ENCODE measurements around the gene SPARCL1. TPM values are rescaled to one million over a fixed set of nuclear protein-coding genes. Genes with fewer than 3 reads are reported as not detected.
"Not testable (repeated sequence)": the region's sequence is repeated elsewhere in the genome, so short reads cannot be mapped to it uniquely, and the experiment has no call there.

The SPARCL1 gene
- total RNA-seq: 1 to 10 TPM in 1 of 5 donors, under 1 TPM in 2, not detected in 2; 0.70 to 1.5 (median 0.99) TPM
- total RNA-seq (2013): 1.1 TPM
- total RNA-seq: 0 reads per million in 29 experiments

- Histone ChIP-seq H3K36me3 (ENCODE audit: control insufficient read depth in 2 of 2, extremely low read depth in 1 of 2, insufficient read depth in 1 of 2, low read length in 1 of 2) (no peaks in the 10 kb centered on the region), H3K27ac (ENCODE audit: low read length) (no peak within 1 kb of the TSS), H3K4me1 (ENCODE audit: control insufficient read depth in 1 of 2, extremely low read depth in 1 of 2, insufficient read depth in 2 of 2, low read length in 2 of 2) (no peaks in the 10 kb centered on the region), H3K9me3 (no peaks in the 10 kb centered on the region), H3K27me3 (replicated peaks in 1 of 2; ENCODE audit: control insufficient read depth in 2 of 2, extremely low read depth in 1 of 2, insufficient read depth in 2 of 2, low read length in 1 of 2) (no peaks in the 10 kb centered on the region), H3K4me3 (ENCODE audit: control insufficient read depth in 1 of 2, extremely low read depth in 1 of 2, low read length in 1 of 2) (no peak within 1 kb of the TSS)
- POLR2A ChIA-PET: no interaction called here
- no peaks in the 10 kb centered on the region for H3K4me1 Mint-ChIP-seq
- H3K4me3 Mint-ChIP-seq: no peak within 1 kb of the TSS
- WGBS (ENCODE audit: insufficient coverage): 55% methylated on average over 3 of the region's 4 CpGs
- DNase-seq (no peak), ATAC-seq (replicated peaks in 1 of 4) (no peak)
- H3K27ac Mint-ChIP-seq: no peak within 1 kb of the TSS
- peaks cover 0 to 15% (median 11%) of the 10 kb centered on the region in 3 donors for H3K9me3 Mint-ChIP-seq
- no peaks in the 10 kb centered on the region for H3K36me3 Mint-ChIP-seq
- CTCF ChIA-PET: no interaction called here
- H3K27me3 Mint-ChIP-seq: no peaks in the 10 kb centered on the region
Observed at GRCh38 chr4:87529187-87529586, at the start of gene SPARCL1. Gene SPARCL1, minus strand, starts transcription at chr4:87529376. Its CDS starts 29,802 bp downstream, at chr4:87499574.

- Mint-ChIP-seq H3K36me3 (no peaks in the 10 kb centered on the region), H3K4me3 (no peak overlapping the region), H3K27me3 (peaks cover 6 to 12% of the 10 kb centered on the region in 2 donors), H3K9me3 (no peaks in the 10 kb centered on the region), H3K27ac (no peak overlapping the region), H3K4me1 (no peaks in the 10 kb centered on the region)
- H3K27ac ChIP-seq (ENCODE audit: low read length): no peak overlapping the region
- no peaks in the 10 kb centered on the region for H3K9me3 ChIP-seq
- H3K4me1 ChIP-seq (ENCODE audit: control insufficient read depth in 1 of 2, extremely low read depth in 1 of 2, insufficient read depth in 2 of 2, low read length in 2 of 2): no peaks in the 10 kb centered on the region
- ChIA-PET POLR2A (no interaction called here), CTCF (no interaction called here)
- no peak for ATAC-seq (replicated peaks in 1 of 4)
- H3K36me3 ChIP-seq (ENCODE audit: control insufficient read depth in 2 of 2, extremely low read depth in 1 of 2, insufficient read depth in 1 of 2, low read length in 1 of 2): no peaks in the 10 kb centered on the region
- DNase-seq: no peak
- H3K27me3 ChIP-seq (replicated peaks in 1 of 2; ENCODE audit: control insufficient read depth in 2 of 2, extremely low read depth in 1 of 2, insufficient read depth in 2 of 2, low read length in 1 of 2): no peaks in the 10 kb centered on the region
- H3K4me3 ChIP-seq (ENCODE audit: control insufficient read depth in 1 of 2, extremely low read depth in 1 of 2, low read length in 1 of 2): no peak overlapping the region
Observed at GRCh38 chr4:87575983-87576382, 46.8 kb upstream of the SPARCL1 start.

- Histone ChIP-seq H3K36me3 (ENCODE audit: control insufficient read depth in 2 of 2, extremely low read depth in 1 of 2, insufficient read depth in 1 of 2, low read length in 1 of 2) (no peaks in the 10 kb centered on the region), H3K4me3 (ENCODE audit: control insufficient read depth in 1 of 2, extremely low read depth in 1 of 2, low read length in 1 of 2) (no peak overlapping the region), H3K27ac (ENCODE audit: low read length) (no peak overlapping the region), H3K9me3 (no peaks in the 10 kb centered on the region), H3K27me3 (replicated peaks in 1 of 2; ENCODE audit: control insufficient read depth in 2 of 2, extremely low read depth in 1 of 2, insufficient read depth in 2 of 2, low read length in 1 of 2) (no peaks in the 10 kb centered on the region), H3K4me1 (ENCODE audit: control insufficient read depth in 1 of 2, extremely low read depth in 1 of 2, insufficient read depth in 2 of 2, low read length in 2 of 2) (no peaks in the 10 kb centered on the region)
- no peak for DNase-seq
- Mint-ChIP-seq H3K36me3 (no peaks in the 10 kb centered on the region), H3K4me1 (no peaks in the 10 kb centered on the region), H3K9me3 (no peaks in the 10 kb centered on the region), H3K27me3 (peaks cover 9 to 14% of the 10 kb centered on the region in 2 donors), H3K27ac (no peak overlapping the region), H3K4me3 (no peak overlapping the region)
- no peak for ATAC-seq (replicated peaks in 1 of 4)
- POLR2A ChIA-PET: no interaction called here
- WGBS (ENCODE audit: insufficient coverage): no CpG with 5 or more reads among the region's 1 CpG
- CTCF ChIA-PET: no interaction called here
Observed at GRCh38 chr4:87575408-87575807, 46.2 kb upstream of the SPARCL1 start.

- no peak overlapping the region for H3K27ac ChIP-seq (ENCODE audit: low read length)
- POLR2A ChIA-PET: no interaction called here
- H3K36me3 Mint-ChIP-seq: no peaks in the 10 kb centered on the region
- no peaks in the 10 kb centered on the region for H3K27me3 ChIP-seq (replicated peaks in 1 of 2; ENCODE audit: control insufficient read depth in 2 of 2, extremely low read depth in 1 of 2, insufficient read depth in 2 of 2, low read length in 1 of 2)
- H3K9me3 Mint-ChIP-seq: no peaks in the 10 kb centered on the region
- DNase-seq: no peak
- ATAC-seq (replicated peaks in 1 of 4): no peak
- 100% methylated on average over 2 of the region's 3 CpGs for WGBS (ENCODE audit: insufficient coverage)
- no peak overlapping the region for H3K4me3 ChIP-seq (ENCODE audit: control insufficient read depth in 1 of 2, extremely low read depth in 1 of 2, low read length in 1 of 2)
- CTCF ChIA-PET: no interaction called here
- H3K4me1 Mint-ChIP-seq: no peaks in the 10 kb centered on the region
- no peak overlapping the region for H3K4me3 Mint-ChIP-seq
- H3K36me3 ChIP-seq (ENCODE audit: control insufficient read depth in 2 of 2, extremely low read depth in 1 of 2, insufficient read depth in 1 of 2, low read length in 1 of 2): no peaks in the 10 kb centered on the region
- peaks cover 9 to 12% of the 10 kb centered on the region in 2 donors for H3K27me3 Mint-ChIP-seq
- H3K4me1 ChIP-seq (ENCODE audit: control insufficient read depth in 1 of 2, extremely low read depth in 1 of 2, insufficient read depth in 2 of 2, low read length in 2 of 2): no peaks in the 10 kb centered on the region
- no peaks in the 10 kb centered on the region for H3K9me3 ChIP-seq
- H3K27ac Mint-ChIP-seq: no peak overlapping the region
Observed at GRCh38 chr4:87574996-87575395, 45.8 kb upstream of the SPARCL1 start.

GRCh38 chr4:87574376-87574775, 45.2 kb upstream of the SPARCL1 start:
- CTCF ChIA-PET; ATAC-seq (replicated peaks in 1 of 4); H3K36me3 Mint-ChIP-seq; H3K4me1 ChIP-seq (ENCODE audit: control insufficient read depth in 1 of 2, extremely low read depth in 1 of 2, insufficient read depth in 2 of 2, low read length in 2 of 2); H3K36me3 ChIP-seq (ENCODE audit: control insufficient read depth in 2 of 2, extremely low read depth in 1 of 2, insufficient read depth in 1 of 2, low read length in 1 of 2); H3K9me3 Mint-ChIP-seq; H3K27ac Mint-ChIP-seq; H3K9me3 ChIP-seq; POLR2A ChIA-PET; H3K27me3 ChIP-seq (replicated peaks in 1 of 2; ENCODE audit: control insufficient read depth in 2 of 2, extremely low read depth in 1 of 2, insufficient read depth in 2 of 2, low read length in 1 of 2); H3K4me3 ChIP-seq (ENCODE audit: control insufficient read depth in 1 of 2, extremely low read depth in 1 of 2, low read length in 1 of 2); H3K4me3 Mint-ChIP-seq; H3K4me1 Mint-ChIP-seq; H3K27ac ChIP-seq (ENCODE audit: low read length); DNase-seq: not testable (repeated sequence)
- peaks cover 9 to 13% of the 10 kb centered on the region in 2 donors for H3K27me3 Mint-ChIP-seq

GRCh38 chr4:87570290-87570805, 41.2 kb upstream of the SPARCL1 start:
- Mint-ChIP-seq H3K4me1 (no peaks in the 10 kb centered on the region), H3K4me3 (no peak overlapping the region), H3K27ac (no peak overlapping the region), H3K9me3 (no peaks in the 10 kb centered on the region), H3K27me3 (peaks cover 9 to 16% of the 10 kb centered on the region in 2 donors), H3K36me3 (no peaks in the 10 kb centered on the region)
- ChIA-PET POLR2A (no interaction called here), CTCF (no interaction called here)
- Histone ChIP-seq H3K27me3 (replicated peaks in 1 of 2; ENCODE audit: control insufficient read depth in 2 of 2, extremely low read depth in 1 of 2, insufficient read depth in 2 of 2, low read length in 1 of 2) (no peaks in the 10 kb centered on the region), H3K4me3 (ENCODE audit: control insufficient read depth in 1 of 2, extremely low read depth in 1 of 2, low read length in 1 of 2) (no peak overlapping the region), H3K9me3 (no peaks in the 10 kb centered on the region), H3K27ac (ENCODE audit: low read length) (no peak overlapping the region), H3K4me1 (ENCODE audit: control insufficient read depth in 1 of 2, extremely low read depth in 1 of 2, insufficient read depth in 2 of 2, low read length in 2 of 2) (no peaks in the 10 kb centered on the region), H3K36me3 (ENCODE audit: control insufficient read depth in 2 of 2, extremely low read depth in 1 of 2, insufficient read depth in 1 of 2, low read length in 1 of 2) (no peaks in the 10 kb centered on the region)
- DNase-seq (no peak), ATAC-seq (replicated peaks in 1 of 4) (no peak)
- no CpG with 5 or more reads among the region's 5 CpGs for WGBS (ENCODE audit: insufficient coverage)

GRCh38 chr4:87567191-87567590, 38.0 kb upstream of the SPARCL1 start:
- H3K4me3 Mint-ChIP-seq: no peak overlapping the region
- H3K4me3 ChIP-seq (ENCODE audit: control insufficient read depth in 1 of 2, extremely low read depth in 1 of 2, low read length in 1 of 2): no peak overlapping the region
- no peaks in the 10 kb centered on the region for H3K36me3 Mint-ChIP-seq
- DNase-seq (no peak), ATAC-seq (replicated peaks in 1 of 4) (no peak)
- no peaks in the 10 kb centered on the region for H3K9me3 Mint-ChIP-seq
- no peaks in the 10 kb centered on the region for H3K4me1 Mint-ChIP-seq
- no peak overlapping the region for H3K27ac Mint-ChIP-seq
- no CpG with 5 or more reads among the region's 2 CpGs for WGBS (ENCODE audit: insufficient coverage)
- H3K27ac ChIP-seq (ENCODE audit: low read length): no peak overlapping the region
- H3K36me3 ChIP-seq (ENCODE audit: control insufficient read depth in 2 of 2, extremely low read depth in 1 of 2, insufficient read depth in 1 of 2, low read length in 1 of 2): no peaks in the 10 kb centered on the region
- no peaks in the 10 kb centered on the region for H3K9me3 ChIP-seq
- no peaks in the 10 kb centered on the region for H3K4me1 ChIP-seq (ENCODE audit: control insufficient read depth in 1 of 2, extremely low read depth in 1 of 2, insufficient read depth in 2 of 2, low read length in 2 of 2)
- ChIA-PET CTCF (no interaction called here), POLR2A (no interaction called here)
- H3K27me3 ChIP-seq (replicated peaks in 1 of 2; ENCODE audit: control insufficient read depth in 2 of 2, extremely low read depth in 1 of 2, insufficient read depth in 2 of 2, low read length in 1 of 2): no peaks in the 10 kb centered on the region
- peaks cover 4 to 9% of the 10 kb centered on the region in 2 donors for H3K27me3 Mint-ChIP-seq
